GM19468 (cell line): Measurements from ENCODE around the gene COL24A1.
"Not testable (repeated sequence)": the region's sequence is repeated elsewhere in the genome, so short reads cannot be mapped to it uniquely, and the experiment has no call there.

Experiments
- ATAC-seq: cut with Tn5 transposase; IDR thresholded peaks from one replicate; pipeline ENCODE4 v1.9.1; 2021; ENCODE audit warnings: mild to moderate bottlenecking, moderate library complexity, moderate number of reproducible peaks; ENCODE audit not compliant: unreplicated experiment; ENCODE audit errors: extremely low read depth

COL24A1 gene

DNA sequence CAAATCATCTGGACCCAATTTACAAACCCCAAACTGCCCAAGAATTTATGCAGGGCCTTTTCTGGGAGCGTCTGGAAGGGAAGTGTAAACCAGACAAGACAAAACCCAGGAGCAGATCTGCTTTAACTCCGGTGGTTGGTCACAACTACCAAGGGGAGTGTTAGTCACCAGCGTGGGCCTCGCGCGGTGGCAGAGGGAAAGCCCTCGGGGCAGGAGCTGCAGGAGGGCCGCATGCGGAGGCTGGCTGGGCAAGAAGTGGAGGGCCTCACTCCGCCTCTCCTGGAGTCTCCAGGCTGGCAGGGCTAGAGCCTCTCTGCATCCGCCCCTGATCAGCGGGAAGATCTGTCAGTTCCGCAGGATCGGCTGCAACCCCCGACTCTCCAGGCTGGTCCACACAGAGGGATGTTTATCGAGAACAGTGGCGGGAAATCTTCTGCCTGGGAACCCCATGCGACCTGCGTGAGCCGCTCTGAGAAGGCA is 2.0 kb downstream of the COL24A1 start:
- ATAC-seq: no peak

DNA sequence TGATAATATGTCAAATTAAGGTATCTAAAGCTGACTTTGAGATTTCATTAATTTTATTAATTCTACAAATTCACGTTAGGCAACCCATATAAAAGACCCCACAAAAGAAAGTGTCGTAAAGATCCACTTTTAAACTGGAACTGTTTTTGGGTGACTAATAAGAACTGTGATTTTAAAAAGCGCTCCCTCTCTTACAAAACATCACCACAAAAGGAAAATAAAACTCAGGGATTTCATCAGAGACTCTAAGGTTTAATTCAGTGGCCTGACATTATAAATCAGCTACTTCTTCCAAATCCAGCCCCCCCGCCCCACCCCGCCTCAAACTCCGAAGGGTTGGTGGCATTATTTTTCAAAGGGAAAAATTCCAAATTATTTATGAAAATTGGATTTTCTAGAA is 2.7 kb downstream of the COL24A1 start:
- no peak for ATAC-seq

DNA sequence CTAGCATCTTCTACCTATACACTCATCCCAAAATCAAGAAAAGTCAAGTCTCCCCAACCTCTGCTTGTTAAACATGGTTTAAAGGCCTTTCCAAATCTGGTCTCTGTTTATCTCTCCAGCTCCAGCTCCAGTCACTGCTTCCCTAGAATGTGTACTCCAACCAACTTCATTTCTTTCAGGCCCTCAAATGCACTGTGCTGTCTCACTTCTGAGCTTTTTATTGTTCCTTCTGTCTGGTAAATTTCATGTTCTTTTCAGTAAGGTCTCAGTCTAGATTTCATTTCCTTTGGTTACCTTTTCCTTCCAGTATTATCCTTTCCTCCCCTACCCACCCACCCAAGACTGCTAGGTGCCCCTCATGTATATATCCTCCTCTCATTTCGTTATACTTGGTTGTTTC is 3.7 kb downstream of the COL24A1 start:
- no peak for ATAC-seq

DNA sequence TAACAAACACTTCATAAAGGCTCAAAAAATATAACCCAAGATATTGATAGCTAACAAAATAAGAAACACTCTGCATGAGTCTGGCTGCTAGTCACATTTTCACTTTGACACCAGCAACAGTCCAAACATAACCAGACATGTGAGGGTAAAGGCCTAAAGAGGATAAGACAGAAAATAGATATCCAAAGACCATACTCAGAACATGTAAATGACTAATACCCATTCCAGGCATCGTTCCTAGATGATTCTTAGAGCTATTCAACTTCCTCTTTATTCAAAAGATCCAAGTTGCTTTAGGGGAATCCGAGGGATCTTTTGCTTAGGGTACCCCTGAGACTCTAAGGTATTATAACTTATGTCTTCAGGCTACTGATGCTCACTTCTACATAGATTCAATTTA is 5.1 kb downstream of the COL24A1 start:
- no peak for ATAC-seq

DNA sequence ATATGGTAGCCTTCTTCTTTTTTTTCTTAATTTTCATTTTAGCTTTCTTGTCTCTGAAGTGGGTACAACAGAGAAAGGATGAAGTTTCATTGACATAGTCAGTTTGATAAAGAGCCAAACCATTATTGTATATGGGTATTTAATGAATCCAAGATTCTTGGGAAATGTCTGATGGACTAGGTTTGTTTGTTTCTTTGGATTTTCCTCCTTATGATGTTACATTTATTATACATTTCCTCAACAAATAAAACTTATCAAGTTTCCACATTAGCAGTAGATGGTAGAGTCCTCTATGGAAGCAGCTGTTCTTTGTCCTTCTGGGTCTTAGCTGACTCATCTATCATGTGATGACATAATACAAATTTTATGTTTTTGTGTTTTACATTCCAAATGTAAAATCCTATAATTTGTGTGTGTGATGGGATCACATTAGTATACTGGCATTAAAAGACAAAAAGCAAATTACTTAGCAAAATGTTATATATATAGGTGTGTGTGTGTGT is 6.0 kb downstream of the COL24A1 start:
- no peak for ATAC-seq

DNA sequence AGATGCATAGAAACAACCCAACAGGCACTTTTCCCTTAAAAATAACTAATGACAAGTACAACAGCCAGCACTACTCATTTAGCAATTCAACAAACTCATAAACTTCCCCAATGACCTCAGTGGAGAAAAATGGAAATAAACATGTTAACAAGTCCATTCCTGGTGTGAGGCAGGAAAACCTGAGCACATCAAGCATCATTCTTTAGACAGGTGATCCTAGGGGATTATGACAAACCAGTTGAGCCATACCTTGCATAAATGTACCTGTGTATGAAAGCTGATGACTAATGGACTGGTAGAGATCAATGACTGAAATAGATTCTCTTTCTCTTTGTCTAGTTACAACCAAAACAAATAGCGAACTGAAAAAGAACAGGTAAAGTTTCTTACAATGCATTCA is 7.0 kb downstream of the COL24A1 start:
- no peak for ATAC-seq

DNA sequence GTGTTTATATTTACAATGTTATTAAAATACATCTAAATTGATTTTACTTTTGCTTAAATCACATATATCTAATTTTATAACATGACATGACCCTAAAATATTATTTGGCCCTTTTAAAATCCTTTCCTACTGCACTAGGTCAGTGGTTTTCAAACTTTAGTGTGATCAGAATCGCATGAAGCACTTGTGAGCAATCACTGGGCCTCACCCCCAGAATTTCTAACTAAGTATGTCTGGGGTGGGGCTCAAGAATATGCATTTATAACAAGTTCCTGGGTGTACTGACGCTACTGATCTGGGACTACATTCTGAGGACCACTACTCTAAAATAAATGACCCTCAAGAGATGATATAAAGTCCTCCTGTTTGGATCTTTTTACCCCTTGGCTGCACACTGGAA is 8.8 kb downstream of the COL24A1 start:
- no peak for ATAC-seq

DNA sequence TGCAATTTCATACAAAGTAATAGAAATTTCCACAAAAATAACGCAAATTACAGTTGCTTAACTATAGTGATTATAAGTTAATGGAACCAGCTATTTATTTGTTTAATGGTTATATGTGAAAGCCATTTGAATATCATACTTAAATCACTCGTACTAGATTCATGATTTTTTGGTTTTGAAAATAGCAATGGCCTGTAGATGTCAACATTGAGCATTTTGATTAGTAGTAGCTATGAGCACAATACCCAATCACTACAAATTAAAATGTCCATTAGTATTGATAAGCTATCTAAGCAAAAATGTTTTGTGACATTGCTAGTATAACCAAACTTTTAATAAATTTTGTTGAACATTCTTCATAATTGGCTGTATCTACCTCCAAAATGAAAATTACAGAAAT is 10.0 kb downstream of the COL24A1 start:
- ATAC-seq: no peak

DNA sequence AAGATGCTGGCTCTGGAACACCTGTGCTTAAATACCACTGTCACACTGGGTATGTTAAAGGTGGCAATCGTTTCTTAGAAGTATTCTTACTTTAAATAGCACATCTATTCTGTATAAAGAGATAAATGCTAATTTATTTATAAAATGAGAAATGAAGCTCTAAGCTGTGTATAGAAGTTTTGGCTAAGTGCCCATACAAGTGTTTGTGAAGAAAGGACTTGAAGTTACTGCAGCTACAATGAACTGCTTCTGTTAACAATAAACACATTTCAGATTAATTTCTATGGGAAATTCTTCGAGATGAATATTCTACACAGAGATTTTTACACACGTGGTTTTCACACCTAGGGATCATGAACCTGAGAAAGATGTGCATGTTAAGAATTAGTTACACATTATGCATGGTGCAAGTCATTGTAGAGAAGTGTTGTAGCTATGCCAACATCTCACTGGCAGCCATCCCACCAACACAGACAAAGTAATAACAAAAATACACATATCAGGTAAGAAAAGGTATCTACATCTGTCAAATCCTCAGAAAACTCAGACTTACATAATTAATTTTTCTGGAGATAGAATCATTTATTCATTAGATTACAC is 16.2 kb downstream of the COL24A1 start:
- no peak for ATAC-seq

DNA sequence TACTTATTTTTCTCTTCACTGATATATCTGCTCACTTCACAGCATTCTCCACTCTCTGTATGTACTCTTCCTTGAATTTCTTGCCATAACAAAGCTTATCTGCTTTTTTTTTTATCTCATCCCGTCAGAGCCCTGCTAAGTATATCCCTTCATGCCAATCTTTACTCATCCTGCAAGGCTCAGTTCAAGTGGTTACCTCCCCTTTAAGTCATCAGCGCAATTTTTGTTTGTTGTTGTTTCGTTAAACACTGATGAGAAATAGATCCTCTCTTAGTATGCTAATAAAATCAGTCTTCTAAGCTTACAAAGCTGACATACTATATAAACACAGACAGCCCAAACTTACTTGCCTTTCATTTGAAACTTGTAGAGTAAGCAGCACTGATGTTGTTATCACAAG is 17.8 kb downstream of the COL24A1 start:
- no peak for ATAC-seq

DNA sequence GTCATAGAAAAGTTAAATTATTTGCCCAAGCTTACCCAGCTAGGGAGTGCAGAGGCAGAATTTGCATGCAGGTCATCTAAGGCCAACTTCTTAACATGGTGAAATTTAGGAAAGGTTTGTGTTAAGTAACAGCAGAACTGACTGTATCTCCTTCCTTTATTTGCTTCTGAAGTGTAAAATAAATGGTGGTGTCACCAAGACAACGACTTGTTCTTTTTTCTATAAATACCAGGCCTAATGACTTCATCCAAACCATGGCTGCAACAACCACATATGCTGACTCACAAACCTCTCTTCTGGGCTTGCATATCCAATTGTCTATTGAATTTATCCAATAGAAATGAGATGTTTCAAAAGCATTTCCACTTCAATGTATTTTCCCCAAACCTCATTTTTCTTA is 19.1 kb downstream of the COL24A1 start:
- no peak for ATAC-seq

DNA sequence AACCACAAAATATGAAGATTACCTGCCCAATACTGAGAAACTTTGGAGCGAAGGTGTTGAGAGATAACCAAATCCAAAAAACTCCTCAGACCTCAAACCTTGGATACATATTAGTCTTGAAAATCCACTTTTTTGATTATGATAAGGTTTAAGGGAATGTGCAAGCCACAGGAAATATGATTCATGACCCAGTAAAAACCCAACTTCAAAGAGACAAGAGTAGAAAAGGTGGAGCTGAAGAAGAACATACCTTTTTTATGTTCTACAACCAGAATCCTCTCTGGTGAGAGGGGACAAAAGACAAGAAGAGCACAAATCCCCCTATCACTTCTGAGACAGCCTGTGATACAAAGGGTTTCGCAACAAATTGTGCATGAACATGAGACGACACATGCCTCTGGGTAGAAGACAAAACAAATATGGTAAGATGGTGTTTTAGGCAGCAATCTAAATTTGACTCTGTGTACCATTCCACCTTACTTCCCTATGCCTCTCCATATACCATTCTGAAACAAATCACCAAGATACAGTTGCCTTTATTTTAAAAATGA is 37.3 kb downstream of the COL24A1 start:
- ATAC-seq: no peak

DNA sequence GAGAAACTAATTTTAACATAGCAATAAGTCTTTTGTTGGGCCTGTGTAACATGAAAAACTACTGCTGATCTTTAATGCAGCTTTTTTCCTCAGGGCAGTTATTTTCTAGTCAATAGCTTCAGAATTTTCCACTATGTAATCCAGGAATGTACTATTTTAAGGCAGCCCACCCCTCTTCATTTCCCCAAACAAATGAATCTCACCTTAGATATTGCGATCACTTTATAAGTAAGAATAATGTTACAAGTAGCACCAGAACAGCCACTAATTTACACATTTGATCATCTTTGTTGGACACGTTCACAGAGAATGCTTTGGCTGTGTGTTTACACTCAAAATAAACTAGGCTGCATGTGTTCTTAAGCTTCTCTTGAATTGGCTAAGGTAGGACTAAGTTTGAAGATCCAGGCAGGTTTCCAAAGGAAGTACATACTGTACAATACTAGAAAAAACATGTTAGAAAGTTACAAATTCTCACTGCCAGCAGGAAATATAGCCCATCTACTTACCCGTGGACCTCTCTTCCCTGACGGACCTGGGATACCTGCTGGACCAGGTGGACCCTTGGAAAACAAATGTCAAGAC is 41.7 kb downstream of the COL24A1 start:
- no peak for ATAC-seq

DNA sequence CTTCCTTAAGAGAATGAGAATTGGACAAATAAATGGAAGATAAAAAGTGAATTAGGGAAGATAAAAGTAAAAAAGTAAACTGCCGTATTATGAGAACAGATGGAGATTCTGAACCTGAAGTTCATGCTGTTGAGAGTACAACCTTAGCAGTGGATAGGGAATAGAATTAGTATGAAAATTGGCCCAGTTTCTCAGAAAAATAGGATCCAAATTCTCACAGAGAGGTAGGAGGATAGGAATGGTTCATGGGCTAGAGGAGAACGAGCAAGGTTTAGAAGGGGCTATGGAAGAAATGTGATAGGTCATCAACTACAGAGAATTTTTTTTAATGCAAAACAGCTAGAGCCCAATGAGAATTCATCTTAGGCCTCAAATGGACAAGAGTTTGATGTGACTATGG is 42.3 kb downstream of the COL24A1 start:
- ATAC-seq: no peak

DNA sequence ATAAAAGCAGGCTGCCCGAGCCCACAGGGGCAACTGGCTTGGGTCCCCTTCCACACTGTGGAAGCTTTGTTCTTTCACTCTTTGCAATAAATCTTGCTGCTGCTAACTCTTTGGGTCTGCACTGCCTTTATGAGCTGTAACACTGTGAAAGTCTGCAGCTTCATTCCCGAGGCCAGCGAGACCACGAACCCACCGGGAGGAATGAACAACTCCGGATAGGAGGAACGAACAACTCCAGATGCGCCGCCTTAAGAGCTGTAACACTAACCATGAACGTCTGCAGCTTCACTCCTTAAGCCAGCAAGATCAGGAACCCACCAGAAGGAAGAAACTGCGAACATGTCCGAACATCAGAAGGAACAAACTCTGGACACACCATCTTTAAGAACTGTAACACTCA is 45.0 kb downstream of the COL24A1 start:
- ATAC-seq: not testable (repeated sequence)

DNA sequence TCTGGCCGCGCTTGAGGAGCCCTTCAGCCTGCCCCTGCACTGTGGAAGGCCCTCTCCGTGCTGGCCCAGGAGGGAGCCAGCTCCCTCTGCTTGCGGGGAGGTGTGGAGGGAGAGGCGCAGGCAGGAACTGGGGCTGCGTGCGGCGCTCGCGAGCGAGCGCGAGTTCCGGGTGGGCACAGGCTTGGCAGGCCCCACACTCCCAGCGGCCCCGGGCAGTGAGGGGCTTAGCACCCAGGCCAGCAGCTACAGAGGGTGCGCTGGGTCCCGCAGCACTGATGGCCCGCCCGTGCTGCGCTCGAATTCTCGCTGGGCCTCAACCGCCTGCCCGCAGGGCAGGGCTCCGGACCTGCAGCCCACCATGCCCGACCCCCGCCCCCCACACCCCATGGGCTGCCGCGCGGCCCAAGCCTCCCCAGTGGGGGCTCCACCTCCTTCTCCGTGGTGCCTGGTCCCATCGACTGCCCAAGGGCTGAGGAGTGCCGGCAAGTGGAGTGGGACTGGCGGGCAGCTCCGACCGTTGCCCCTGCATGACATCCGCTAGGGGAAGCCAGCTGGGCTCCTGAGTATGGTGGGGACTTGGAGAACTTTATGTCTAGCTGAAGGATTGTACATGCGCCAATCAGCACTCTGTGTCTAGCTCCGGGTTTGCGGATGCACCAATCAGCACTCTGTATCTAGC is 46.0 kb downstream of the COL24A1 start:
- no peak for ATAC-seq

DNA sequence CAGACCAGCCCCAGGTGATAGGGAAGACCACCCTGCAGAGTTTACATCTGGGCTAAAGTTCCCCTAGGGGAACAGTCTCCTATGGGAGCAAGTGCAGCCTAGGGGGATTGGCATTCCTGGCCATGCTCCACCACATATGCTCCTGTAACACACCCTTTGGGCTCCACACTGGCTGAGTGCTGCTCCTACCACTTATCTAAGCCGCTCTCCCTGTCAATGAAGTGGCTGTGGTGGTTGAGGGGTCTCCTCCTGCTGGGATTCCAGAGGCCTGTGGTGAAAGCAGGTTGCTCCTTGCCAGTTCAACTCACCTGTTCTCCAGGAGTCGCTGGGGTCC is 51.1 kb downstream of the COL24A1 start:
- ATAC-seq: no peak

DNA sequence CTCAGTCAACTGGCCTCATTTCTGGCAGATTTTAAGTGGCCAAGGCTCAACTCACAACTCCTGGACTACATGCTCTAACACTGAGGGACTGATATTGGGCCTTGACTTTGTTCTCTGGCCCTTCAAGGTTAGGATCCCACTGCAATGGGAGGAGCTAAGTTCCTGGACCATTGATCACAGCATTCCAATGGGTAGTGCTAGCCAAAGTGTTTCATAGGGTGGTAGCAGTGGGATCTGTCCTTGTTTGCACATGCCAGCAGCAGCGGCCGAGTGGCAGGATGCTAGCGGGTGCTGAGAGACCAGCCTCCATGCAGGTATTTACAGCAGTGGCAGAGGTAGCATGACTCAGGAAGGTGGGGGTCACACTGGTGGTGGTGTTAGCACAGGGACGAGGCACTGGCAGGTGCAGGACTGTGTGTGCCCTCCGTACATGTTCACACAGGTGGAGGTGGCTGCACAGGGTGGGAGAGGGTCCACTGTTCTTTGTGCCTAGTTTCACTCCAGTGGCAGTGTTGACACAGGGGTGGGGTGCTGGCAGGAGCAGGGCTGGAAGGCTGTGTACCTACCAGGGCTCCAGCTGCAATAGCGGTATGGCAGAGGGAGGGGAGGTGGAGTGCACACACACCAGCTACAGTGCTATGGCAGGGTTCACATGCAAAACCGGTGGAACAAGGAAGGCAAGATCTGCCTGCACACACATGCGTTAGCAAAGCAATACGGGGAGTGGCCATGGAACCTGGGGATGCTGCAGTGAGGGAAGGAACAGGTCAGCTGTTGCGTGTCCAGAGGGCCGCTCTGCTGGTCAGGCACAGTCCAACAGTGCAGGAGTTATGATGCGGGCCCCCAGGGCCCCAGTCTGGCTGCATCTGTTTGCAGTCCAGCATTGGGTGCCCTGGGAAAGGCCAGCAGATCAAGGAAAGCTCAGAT is 51.7 kb downstream of the COL24A1 start:
- no peak for ATAC-seq

DNA sequence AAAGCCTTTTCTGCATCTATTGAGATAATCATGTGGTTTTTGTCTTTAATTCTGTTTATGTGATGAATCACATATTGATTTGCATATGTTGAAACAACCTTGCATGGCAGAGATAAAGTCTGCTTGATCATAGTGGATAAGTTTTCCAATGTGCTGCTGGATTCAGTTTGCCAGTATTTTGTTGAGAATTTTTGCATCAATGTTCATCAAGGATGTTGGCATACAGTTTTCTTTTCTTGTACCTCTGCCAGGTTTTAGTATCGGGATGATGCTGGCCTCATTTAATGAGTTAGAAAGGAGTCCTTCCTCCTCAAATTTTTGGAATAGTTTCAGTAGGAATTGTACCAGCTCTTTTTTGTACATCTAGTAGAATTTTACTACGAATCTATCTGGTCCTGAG is 55.0 kb downstream of the COL24A1 start:
- no peak for ATAC-seq

DNA sequence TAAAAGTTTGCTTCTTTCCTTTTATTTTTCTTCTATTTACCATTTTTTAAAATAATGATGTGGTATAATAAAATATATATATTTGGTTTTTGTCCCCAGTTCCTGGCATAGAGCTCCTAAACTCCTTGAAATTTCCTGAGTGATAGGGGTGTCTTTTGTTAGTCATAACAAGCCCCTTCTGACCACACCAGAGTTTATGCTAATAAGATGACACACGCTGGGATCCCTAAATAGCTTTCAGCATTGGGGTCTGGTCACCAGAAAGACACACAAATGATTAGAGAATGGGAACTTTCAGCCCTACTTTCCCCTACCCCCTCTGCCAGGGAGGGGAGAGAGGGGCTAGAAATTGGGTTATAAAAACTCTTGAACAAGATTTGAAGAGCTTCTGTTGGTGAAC is 56.2 kb downstream of the COL24A1 start:
- ATAC-seq: no peak
